NCI-H748 (cell line): ENCODE results near the gene MAP2K3.
A peak's percentile ranks its signal among the peaks of the same experiment; 100 is the strongest.

Experiments used
- DNase-seq: peaks from one replicate; lab custom pipeline; 2025; ENCODE audit not compliant: unreplicated experiment; lab: John Stamatoyannopoulos, UW

Gene MAP2K3

DNA sequence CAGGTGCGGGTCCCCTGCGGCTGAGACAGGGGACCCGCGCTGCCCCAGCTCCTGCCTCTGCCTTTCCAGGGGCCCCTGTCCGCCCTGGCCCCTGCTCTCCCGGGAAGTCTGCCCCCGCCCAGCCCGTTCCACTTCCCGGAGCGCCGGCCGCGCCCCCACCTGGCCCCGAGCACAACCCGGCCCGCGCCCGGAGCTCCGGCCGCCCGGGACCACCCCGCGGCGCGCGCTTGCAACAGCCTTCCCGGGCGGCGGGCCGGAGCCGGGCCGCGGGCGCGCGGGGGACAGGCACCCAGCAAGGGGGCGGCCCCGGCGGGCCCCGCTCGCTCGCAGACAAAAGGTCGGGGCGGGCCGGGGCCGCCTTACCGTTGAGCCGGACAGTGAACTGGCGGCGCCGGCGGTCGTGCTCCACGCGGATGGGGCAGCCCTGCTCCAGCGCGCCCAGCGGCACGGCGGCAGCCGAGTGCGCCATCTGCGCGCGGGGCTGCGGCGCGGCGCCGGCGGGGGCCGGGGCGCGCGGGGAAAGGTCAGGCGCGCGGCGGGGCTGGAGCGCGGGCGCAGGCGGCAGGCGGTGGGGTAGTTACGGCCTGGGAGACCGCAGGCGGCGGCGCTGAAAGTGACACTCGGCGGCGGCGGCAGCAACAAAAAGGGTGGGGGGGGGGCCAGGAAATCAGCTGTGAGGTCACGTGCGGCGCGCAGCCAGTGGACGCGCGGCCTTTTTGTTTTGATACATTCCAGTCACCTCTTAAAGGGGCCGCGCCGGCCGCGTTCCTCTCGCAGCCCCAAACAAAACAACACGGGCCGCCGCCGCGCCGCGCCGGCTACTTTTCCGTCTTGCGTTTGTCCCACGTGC, 31.5 kb upstream of the MAP2K3 start, which contains the start of gene NATD1:
Gene NATD1 (minus strand): TSS at position 615 of the 850 bp plus-strand sequence. CDS start 146 bp downstream, at position 469.
- peak; percentile 92 for DNase-seq

DNA sequence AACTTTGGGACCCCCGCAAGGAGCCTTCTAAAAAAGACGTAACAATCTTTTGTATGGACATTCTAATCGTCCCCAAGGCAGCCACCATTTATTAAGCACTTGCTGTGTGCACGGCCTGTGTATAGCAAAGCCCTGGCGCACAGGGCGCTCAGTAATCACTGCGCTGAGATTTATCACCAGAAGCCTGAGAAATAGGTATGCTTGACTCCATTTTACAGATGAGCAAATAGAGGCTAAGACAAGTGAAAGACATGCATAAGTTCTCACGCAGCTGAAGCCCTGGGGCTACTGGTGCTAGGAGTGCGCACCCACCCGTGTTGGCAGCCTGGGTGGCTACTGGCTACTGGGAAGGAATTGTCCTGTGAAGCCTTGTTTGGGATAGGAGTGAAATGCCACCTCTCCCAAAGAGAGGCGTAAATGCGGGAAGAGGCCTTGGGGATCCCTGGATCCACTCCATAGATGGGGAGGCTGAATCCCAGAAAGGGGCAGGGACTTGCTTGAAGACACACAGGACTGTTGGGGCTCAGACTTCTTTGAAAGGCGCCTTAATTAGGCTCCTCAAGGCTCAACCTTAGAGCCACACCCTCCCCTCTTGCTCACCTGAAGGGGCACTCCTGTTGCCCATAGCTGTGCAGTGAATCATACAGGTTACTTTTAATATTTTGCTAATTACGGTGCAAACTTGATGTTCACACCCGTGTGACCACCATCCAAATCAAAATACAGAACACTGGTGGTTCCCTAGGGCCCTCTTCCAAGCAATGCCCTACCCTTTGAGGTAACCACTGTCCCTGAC, 30.7 kb upstream of the MAP2K3 start:
- DNase-seq: no peak

DNA sequence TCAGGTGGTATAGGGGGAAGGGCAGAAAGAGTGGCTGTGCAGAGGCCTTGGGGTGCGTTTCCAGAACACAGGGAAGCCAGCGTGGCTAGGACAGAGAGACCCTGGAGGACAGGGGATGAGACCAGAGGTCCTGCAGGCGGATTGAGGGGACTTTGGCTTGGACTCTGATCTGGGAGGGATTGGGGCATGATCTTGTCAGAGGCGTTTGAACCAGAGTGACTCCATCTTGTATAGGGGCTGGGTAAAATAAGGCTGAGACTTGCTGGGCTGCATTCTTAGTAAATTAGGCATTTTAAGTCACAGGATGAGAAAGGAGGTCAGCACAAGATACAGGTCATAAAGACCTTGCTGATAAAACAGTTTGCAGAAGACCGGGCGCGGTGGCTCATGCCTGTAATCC, 25.9 kb upstream of the MAP2K3 start:
- DNase-seq: no peak

DNA sequence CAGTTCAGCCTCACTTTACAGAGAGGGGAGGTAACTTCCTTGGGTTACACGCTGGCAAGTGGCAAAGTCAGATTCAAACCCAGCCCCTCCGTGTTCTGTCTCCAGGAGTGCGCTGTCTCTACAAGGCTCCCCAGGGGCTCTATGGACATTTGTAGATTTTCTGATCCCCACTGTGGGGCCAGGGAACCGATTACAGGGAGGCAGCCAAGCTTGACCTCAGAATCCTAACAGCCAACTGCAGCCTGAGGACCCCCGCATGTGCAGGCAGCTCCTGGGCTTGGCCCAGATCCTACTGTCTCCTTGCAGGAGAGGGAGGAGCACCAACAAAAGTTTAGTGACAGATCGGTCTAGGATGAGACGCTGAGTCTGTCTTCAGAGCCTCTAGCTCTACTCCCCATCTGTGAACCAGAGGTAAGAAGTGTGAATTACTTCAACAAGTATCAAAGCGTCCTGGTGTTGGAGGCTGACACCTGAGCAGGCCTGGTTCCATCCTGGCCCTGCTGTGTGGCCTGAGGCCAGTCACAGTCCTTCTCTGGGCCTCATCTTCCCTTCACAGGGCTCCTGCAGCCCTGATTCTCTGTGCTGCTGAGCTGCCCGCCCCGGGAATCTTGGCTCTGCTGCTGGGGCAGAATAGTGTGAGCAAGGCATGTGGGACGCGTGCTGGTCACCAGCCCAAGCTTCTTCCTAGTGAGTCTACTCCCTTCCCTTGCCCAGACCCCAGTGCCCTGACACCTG, 22.1 kb upstream of the MAP2K3 start:
- no peak for DNase-seq

DNA sequence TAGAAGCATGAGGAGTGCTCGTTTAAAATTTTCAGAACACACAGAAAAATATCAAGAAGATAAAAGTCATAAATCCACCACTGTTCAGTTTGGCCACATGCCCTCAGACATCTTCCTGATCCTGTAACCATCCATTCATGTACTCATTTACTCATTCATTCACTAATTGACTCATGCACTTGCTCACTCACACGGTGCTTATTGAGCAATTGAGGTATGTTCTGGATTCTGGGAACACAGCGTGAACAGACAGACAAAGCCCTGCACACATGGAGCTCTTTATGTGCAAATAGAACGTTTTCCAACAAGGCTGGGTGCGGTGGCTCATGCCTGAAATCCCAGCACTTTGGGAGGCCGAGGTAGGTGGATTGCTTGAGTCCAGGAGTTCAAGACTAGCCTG, 21.1 kb upstream of the MAP2K3 start:
- DNase-seq: no peak

DNA sequence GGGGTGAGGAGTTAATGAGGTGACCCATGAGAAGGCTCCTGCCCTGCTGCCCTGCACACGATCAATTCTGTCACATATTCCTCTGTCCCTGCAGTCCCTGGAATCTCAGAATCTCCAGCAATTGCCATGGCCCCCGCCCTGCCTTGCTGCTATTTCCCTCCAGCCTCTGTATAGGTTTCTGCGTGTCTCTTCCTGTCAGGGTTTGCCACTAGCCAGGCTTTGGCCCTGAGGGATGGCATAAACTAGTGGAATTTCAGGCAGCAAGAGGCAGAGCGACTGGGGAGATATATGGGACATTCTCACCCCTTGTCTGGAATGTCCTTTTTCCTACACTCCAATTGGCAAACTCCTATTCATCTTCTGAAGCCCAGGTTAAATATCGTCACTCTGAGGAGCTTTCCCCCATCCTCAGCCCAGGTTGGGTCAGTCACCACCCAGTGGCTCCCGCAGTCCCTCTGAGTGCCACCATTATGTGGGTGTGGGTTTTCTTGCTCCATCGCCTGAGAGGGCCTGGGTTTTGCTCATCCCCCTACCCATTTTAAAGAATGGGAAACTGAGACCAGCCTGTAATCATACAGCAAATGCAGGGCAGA, 15.8 kb upstream of the MAP2K3 start:
- no peak for DNase-seq

DNA sequence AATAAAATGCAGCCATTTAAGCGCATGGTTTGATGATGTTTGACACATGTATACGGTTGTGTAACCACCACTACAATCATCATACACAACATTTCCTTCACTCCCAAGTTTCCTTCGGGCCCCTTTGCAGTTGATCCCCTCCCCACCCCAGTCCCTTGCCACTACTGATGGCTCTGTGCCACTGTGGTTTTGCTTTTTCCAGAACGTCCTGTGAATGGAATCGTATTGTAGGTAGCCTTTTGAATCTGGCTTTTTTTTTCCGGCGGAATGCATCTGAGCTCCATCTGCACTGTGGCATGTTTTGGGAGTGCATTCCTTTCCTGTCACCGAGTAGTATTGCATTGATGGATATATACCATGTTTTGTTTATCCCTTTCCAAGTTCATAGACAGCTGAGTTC, 15.1 kb upstream of the MAP2K3 start:
- no peak for DNase-seq

DNA sequence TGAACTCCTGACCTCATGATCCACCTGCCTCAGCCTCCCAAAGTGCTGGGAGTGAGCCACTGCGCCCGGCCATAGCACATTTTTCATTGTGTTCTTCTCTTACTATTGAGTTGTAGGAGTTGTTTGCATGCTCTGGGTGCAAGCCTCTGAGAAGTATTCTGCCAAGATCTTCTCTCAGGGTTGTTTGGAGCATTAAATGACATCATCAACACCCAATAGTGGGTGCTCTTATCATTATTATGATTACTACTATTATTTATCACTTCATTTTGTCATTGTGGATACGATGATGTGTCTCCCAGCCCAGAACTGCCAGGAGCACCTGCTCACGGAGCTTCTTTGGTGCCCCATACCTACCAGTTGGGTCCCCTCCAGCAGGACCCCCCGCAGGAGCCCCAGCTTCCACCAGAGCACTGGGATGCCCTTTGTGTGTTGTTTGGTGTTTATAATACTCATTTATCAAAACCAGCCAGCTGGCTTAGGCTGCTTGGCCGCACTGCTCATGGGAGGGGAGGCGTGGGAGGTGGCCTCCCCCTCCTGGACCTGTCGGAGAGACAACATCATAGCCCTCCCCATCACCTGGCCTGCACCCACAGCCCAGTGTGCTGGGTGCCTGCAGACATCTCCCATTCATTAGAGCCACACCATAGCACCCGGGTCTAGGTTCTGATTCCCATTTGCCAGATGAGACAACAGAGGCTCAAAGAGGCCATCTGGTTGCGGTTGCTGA, 12.9 kb upstream of the MAP2K3 start:
- no peak for DNase-seq

DNA sequence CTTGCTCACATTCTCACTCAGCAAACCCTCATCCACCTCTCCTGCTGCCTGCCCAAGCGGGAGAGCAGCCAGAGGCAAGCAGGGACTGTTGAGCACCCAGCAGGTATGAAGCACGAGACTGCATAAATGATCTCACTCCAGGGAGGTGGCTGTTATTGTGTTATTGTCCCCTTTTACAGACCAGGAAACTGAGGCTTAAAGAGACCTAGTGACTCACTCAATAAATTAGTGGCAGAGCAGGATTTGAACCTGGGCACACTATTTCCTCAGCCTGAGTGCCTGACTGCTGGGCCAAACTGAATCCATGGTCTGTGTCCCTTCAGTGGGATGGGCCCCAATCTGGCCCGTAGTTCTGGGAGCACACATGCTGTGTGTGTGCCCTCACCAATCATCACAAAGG, 12.3 kb upstream of the MAP2K3 start:
- DNase-seq: no peak

DNA sequence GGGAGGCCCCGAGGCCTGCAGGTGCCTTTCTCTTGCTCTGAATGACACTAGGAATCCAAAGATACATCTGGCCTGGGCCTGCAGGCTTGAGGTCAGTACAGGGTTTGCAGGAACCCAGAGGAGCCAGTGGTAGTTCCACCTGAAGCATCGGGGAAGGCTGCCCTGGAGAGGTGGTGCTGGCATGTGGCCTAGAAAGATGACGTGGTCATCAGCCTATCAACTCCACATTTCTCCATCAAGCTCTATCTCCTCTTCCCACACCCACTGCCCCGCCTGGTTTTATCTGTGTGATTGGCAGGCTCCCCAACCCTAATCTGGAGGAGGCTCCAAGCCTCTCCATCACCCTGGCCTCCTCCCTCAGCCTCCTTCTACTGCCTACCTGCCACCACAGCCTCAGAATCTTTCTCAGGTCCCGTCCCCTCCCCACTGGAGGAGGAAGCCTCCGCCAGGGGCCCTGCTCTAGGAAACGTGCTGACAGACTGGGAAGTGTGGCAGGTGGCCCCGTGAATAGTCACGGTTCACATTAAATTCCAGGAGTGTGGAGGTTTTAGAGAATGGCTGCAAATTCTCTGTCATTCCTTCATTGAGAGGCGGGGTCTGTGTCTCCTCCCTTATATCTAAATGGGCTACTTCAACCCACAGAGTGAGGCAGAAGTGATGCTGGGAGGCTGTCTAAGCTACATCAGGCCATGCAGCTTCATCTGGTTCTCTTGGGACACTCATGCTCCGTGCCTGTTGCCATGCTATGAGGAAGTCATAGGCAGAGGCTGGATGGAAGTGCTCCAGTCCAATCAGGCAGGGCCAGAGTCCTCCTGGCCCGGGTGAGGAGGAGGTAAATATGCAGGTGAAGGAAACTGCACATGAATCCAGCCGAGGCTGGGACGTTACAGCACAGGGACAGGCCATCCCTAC, 11.4 kb upstream of the MAP2K3 start:
- DNase-seq: no peak

DNA sequence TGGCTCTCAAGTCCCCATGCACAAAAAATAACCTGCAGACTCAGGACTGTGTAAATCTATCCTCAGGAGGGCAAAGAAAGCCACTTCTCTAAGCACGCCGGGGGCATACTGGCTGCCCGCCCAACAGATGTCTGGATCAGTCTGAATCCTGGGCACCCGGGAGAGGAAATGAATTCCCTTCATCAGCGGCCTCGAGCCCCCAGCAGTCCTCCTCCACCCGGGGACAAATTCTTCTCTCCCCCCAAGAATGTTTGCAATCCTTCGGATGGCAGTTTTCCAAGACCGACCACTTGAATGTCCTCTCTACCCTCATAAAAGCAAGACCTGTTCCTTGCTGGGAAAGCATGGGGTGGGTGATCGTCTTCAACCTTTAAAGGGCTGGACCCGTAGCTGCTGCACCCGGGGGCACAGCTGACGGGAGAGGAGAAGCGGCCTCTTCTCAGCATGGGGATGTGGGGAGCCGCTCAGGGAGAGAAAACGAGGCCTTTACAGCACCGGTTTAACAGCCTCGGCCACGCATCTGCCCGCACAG, 9.4 kb upstream of the MAP2K3 start:
- peak; percentile 64 for DNase-seq

DNA sequence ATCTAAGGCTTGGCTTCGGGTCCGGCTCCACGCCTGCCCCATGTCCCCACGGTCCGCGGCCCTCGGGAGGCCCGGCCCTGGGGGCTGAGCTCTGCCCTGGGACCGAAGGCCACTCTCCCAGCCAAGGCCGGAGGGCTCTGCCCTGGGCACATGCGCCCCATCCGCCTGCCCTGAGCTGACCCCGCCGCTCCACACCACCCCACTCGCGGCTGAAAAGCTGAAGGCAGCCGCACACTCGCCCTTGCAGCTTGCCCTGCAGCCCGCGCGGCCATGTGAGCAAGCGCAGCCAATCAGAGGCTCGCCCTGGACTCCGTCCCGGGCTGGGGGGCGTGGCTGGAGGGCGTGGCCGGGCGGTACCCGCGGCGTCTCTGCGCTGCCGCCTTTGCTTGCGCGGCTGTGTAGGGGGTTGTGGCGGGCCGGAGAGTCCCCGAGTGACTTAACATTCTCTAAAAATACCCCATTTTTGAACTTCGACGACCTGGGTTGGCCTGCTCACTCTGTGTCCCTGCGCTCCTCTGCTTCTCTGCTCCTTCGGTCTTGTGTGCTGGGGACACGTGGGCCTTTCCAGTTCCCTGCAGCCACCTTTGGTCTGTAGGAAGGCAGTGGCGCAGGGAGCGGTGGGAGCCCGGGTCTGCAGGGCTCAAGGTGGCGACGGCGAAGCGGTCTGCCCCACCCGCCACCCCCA, 8.8 kb upstream of the MAP2K3 start:
- DNase-seq: peak; percentile 92

DNA sequence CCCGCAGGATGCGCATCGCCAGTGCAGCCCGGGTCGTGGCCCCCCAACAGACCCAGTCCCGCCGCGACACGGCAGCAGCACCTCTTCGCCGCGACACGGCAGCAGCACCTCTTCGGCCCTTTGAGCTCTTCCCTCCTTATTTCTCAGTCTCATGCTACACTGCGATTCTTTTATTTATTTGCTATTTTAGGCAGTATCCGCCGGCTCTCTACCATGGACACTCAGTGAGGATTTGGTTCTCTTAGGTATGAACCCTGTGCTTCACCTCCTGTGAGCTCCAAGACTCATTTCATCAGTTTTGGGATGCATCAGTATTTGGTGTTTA, 8.3 kb upstream of the MAP2K3 start:
- no peak for DNase-seq

DNA sequence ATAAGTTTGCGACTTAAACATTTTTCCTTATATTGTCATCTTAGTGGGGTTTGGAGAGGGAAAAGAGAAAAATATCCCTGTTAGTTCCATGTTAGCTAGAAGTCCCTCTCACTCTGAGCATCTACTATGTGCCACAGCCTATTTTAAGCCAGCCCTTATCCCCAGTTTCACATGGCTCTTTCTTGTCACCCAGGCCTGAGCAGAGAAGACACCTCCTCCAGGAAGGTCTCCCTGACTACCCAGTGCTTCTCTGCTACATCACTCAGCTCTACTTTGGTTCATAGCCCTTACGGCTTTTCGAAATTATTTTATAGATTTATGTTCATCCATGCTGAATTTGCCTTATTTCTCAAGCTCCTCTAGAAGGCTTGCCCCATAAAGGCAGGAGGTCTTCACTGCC, 7.2 kb upstream of the MAP2K3 start:
- no peak for DNase-seq

DNA sequence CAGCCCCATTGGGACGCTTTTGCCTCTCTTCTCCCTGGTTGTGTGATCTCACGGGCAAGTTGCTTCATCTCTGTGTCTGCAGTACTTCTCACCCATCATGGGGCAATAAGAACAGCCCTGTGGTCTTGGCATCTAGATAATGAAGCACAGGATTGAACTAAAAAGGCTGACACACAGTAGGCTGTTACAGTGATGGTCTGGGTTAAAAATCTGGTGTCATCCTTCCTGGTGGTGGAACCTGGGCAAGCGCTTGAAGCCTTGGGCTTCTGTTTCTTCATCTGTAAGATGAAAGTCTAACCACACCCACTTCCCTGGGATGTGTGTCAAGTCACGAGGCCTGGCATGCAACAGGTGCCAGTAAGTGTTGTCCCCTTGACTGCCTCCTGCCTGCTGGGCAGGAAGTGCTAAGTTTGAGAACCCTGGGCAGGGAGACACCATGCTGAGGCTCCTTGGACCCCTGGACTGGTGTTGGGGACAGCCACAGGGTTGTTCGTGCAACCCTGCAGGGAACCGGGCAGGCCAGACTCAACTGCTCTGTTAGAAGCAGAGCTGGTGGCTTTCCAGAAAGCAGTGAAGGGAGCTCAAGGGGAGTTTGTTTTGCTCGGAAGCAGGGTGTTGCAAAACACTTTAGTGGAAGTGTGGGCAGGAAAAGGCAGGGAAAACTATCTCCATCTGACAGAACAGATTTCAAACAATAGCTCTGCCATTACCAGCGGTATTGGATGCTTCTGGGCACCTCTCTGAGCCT, 5.9 kb upstream of the MAP2K3 start:
- no peak for DNase-seq

DNA sequence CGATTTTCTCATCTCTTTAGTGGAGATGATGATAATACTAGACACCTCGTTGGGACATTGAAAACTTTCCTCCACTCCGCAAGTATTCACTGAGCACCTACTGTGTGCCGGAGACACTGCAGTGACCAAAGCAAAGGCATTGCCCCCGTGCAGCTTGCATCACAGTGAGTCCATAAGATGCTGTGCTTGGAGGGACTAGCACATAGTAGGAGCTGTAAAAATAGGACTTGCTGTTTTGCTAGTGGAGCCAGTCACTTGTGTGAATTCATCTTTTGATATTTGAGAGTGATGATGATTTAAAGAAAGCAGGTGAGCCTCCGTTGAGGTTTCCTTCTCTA, 5.3 kb upstream of the MAP2K3 start:
- no peak for DNase-seq

DNA sequence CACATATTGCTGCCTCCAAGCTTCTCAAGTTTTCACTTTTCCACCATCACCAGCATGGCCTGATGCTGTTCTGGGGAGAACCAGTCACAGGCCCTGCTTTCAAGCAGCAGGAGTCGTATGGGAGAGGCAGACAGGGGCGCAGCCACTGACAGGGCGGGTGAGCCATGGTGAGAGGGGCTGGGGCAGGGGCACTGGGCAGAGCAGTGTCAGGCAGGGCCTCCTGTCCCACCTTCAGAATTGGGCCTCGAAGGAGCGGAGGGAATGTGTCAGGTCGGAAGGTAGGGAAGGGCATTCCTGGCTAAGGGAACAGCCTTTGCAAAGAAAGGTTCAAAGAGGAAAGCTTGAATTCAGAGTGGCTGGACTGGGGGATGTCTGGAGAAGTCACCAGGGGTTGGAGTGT, 4.9 kb upstream of the MAP2K3 start:
- DNase-seq: no peak

DNA sequence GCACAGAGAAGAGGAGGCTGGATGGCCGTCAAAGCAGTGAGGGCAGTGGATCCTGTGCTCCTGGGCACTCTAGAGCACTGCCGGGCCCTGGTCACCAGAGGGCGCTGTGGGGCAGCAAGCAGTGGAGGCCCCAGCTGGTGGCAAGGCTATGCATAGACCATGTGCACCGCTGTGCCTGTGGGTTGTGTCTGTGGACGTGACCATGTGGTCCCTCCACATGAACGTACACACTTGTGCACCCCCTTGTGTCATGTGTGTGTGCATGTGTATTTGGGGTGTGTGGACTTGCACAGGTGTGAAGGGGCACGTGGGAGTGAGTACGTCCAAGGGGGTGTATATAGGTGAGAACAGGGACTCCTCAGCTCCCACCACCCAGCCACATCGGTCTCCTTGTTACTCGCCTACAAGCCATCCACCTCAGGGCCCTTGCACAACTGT, 4.4 kb upstream of the MAP2K3 start:
- peak; percentile 81 for DNase-seq
